ENCODE results near the gene CYSTM1. TPM values are rescaled to one million over a fixed set of nuclear protein-coding genes. Genes with fewer than 3 reads are reported as not detected.

Gene CYSTM1
- polyA plus RNA-seq, 1 experiment = 33.1 TPM

GRCh38 chr5:140189253-140189652 is 14.3 kb downstream of the CYSTM1 start:
- DNase-seq (ENCODE audit: low read depth) = no peak
- Histone ChIP-seq H3K27me3 (ENCODE audit: control insufficient read depth, insufficient read depth, low read length) (no peaks in the 10 kb centered on the region), H3K36me3 (ENCODE audit: control insufficient read depth, insufficient read depth, low read length) (no peaks in the 10 kb centered on the region), H3K4me3 (ENCODE audit: low read depth, low read length) (no peak overlapping the region)
- CTCF ChIA-PET = no interaction called here
- POLR2A ChIA-PET = no interaction called here
- no peak for TF ChIP-seq CTCF (IDR thresholded peaks at IDR 0.05; ENCODE audit: insufficient read depth, low read depth, low read length)

GRCh38 chr5:140189977-140190871 is 15.2 kb downstream of the CYSTM1 start:
- no peak for TF ChIP-seq CTCF (IDR thresholded peaks at IDR 0.05; ENCODE audit: insufficient read depth, low read depth, low read length)
- peak; percentile 14 for DNase-seq (ENCODE audit: low read depth)
- Histone ChIP-seq H3K27me3 (ENCODE audit: control insufficient read depth, insufficient read depth, low read length) (no peaks in the 10 kb centered on the region), H3K36me3 (ENCODE audit: control insufficient read depth, insufficient read depth, low read length) (no peaks in the 10 kb centered on the region), H3K4me3 (ENCODE audit: low read depth, low read length) (no peak overlapping the region)
- ChIA-PET POLR2A (no interaction called here), CTCF (no interaction called here)

- Histone ChIP-seq H3K4me3 (ENCODE audit: low read depth, low read length) (no peak overlapping the region), H3K36me3 (ENCODE audit: control insufficient read depth, insufficient read depth, low read length) (no peaks in the 10 kb centered on the region), H3K27me3 (ENCODE audit: control insufficient read depth, insufficient read depth, low read length) (no peaks in the 10 kb centered on the region)
- ChIA-PET POLR2A (no interaction called here), CTCF (no interaction called here)
- DNase-seq (ENCODE audit: low read depth) = no peak
- no peak for TF ChIP-seq CTCF (IDR thresholded peaks at IDR 0.05; ENCODE audit: insufficient read depth, low read depth, low read length)
These were observed 15.9 kb downstream of the CYSTM1 start for GRCh38 chr5:140190872-140191218.

GRCh38 chr5:140192715-140193430 is 17.9 kb downstream of the CYSTM1 start:
- CTCF ChIA-PET = no interaction called here
- Histone ChIP-seq H3K4me3 (ENCODE audit: low read depth, low read length) (no peak overlapping the region), H3K27me3 (ENCODE audit: control insufficient read depth, insufficient read depth, low read length) (no peaks in the 10 kb centered on the region), H3K36me3 (ENCODE audit: control insufficient read depth, insufficient read depth, low read length) (no peaks in the 10 kb centered on the region)
- TF ChIP-seq CTCF (IDR thresholded peaks at IDR 0.05; ENCODE audit: insufficient read depth, low read depth, low read length) = no peak
- DNase-seq (ENCODE audit: low read depth) = no peak
- POLR2A ChIA-PET = no interaction called here

GRCh38 chr5:140194662-140195061 is 19.7 kb downstream of the CYSTM1 start:
- TF ChIP-seq CTCF (IDR thresholded peaks at IDR 0.05; ENCODE audit: insufficient read depth, low read depth, low read length) = no peak
- CTCF ChIA-PET = no interaction called here
- POLR2A ChIA-PET = no interaction called here

More at GRCh38 chr5:140194662-140195061, 19.7 kb downstream of the CYSTM1 start:
- no peak for DNase-seq (ENCODE audit: low read depth)
- H3K27me3 ChIP-seq (ENCODE audit: control insufficient read depth, insufficient read depth, low read length) = no peaks in the 10 kb centered on the region
- H3K36me3 ChIP-seq (ENCODE audit: control insufficient read depth, insufficient read depth, low read length) = no peaks in the 10 kb centered on the region
- no peak overlapping the region for H3K4me3 ChIP-seq (ENCODE audit: low read depth, low read length)
